Measurements from ENCODE around the gene CRYL1.

The CRYL1 gene

DNA sequence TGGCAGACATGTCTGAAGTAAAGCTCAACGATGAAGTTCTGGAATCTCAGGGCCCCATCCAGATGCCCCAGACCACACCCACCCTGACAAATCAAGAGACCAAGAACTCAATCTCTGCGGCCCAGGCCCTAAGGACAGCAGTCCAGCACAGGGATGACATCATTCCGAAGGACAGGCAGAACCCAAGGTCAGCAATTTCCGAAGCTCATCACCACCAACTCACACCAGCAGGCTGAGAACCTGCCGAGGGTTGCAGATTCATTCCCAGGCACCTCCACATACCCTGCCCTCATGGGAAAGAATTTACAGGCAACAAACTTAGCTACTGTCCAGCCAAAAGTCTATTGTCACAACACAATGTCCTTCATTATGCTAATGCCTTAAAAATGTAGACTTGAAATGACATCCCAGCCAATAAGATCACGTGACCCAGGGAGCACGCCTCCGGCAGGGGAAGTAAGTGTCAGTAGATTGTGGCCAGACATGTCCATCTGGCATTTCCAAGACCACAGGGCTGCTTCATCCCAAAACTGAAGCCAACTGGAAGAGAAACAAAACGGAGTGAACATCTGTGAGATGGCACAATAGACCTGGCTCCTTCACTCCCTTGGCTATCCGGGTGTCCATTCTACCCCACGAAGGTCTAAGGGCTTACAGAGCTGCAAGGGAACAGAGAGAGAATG, 98.8 kb downstream of the CRYL1 start:
- 78 to 82% methylated on average over 11 of the region's 11 CpGs for WGBS, 2 experiments
- H3K27ac ChIP-seq (ENCODE audit: insufficient read depth, low read depth, low read length, poor library complexity, severe bottlenecking) = no peak overlapping the region
- no peaks in the 10 kb centered on the region for H3K9me3 ChIP-seq (ENCODE audit: control insufficient read depth, low read length)
- peaks cover 21% of the 10 kb centered on the region for H3K4me1 ChIP-seq (ENCODE audit: control insufficient read depth, insufficient read depth, low read length)
- H3K27me3 ChIP-seq (ENCODE audit: control insufficient read depth, insufficient read depth, low read length, poor library complexity, severe bottlenecking) = no peaks in the 10 kb centered on the region
- no peak overlapping the region for H3K4me3 ChIP-seq (ENCODE audit: insufficient read depth, low read depth, low read length)
- H3K36me3 ChIP-seq (ENCODE audit: control insufficient read depth, insufficient read depth, low read length) = no peaks in the 10 kb centered on the region

DNA sequence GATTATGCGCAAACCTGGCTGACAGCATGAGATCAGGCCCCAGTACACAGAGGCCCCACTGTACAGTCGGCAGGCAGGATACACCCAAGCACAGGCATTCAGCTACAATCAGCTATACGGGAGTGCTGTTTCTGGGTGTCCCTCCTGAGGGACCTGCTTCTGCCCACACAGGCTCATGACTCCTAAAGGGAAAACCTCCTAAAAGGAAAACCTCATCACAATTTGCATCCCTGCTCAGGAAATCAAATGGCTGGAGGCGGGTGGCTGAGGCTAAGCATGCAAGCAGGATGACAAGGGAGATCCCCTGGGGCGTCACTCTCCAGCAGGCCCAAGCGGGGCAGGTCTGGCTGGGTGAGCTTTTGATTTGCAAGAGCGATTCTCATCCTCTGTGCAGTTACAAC, 99.8 kb downstream of the CRYL1 start:
- H3K4me1 ChIP-seq (ENCODE audit: control insufficient read depth, insufficient read depth, low read length) = peaks cover 21% of the 10 kb centered on the region
- H3K27me3 ChIP-seq (ENCODE audit: control insufficient read depth, insufficient read depth, low read length, poor library complexity, severe bottlenecking) = no peaks in the 10 kb centered on the region
- no peak overlapping the region for H3K4me3 ChIP-seq (ENCODE audit: insufficient read depth, low read depth, low read length)
- H3K36me3 ChIP-seq (ENCODE audit: control insufficient read depth, insufficient read depth, low read length) = no peaks in the 10 kb centered on the region
- 73 to 76% methylated on average over 6 of the region's 7 CpGs for WGBS, 2 experiments
- H3K9me3 ChIP-seq (ENCODE audit: control insufficient read depth, low read length) = no peaks in the 10 kb centered on the region
- no peak overlapping the region for H3K27ac ChIP-seq (ENCODE audit: insufficient read depth, low read depth, low read length, poor library complexity, severe bottlenecking)

DNA sequence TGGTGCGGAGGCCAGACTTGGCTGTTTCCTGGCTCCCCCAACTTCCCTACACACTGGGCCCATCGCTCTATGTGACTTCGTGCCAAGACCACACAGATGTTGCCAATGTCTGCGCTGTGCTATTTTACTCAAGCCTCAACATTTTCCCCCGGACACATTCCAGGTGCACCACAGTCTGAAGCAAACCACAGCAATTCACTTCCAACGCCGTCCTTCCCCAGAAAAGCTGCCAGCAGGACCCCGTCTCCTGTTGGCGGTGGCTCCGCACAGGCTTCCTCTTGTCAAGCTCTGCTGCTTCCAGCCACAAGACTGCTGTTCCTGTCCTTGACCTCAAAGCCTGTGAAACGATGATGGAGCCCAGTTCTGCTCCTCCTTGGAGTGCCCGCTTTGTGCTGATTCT, 100.7 kb downstream of the CRYL1 start:
- H3K36me3 ChIP-seq (ENCODE audit: control insufficient read depth, insufficient read depth, low read length) = no peaks in the 10 kb centered on the region
- H3K9me3 ChIP-seq (ENCODE audit: control insufficient read depth, low read length) = no peaks in the 10 kb centered on the region
- H3K27ac ChIP-seq (ENCODE audit: insufficient read depth, low read depth, low read length, poor library complexity, severe bottlenecking) = no peak overlapping the region
- WGBS, 2 experiments = 93% methylated on average over 12 of the region's 12 CpGs
- peaks cover 21% of the 10 kb centered on the region for H3K4me1 ChIP-seq (ENCODE audit: control insufficient read depth, insufficient read depth, low read length)
- no peak overlapping the region for H3K4me3 ChIP-seq (ENCODE audit: insufficient read depth, low read depth, low read length)
- H3K27me3 ChIP-seq (ENCODE audit: control insufficient read depth, insufficient read depth, low read length, poor library complexity, severe bottlenecking) = no peaks in the 10 kb centered on the region

DNA sequence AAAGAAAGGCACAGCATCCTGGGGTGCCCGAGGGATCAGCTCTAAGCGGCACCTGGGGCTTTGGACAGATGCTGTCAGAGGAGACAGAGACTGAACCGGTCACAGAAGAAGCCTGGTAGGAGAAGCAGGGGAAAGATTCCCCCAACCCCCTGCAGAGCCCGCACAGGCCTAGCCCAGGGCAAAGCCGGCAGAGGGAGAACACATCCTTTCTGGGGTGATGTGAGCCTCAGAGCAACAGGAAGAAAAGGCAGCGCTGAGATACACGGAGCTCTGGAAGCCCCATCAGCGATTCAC, 101.2 kb downstream of the CRYL1 start:
- Histone ChIP-seq H3K27me3 (ENCODE audit: control insufficient read depth, insufficient read depth, low read length, poor library complexity, severe bottlenecking) (no peaks in the 10 kb centered on the region), H3K4me3 (ENCODE audit: insufficient read depth, low read depth, low read length) (no peak overlapping the region), H3K4me1 (ENCODE audit: control insufficient read depth, insufficient read depth, low read length) (peaks cover 21% of the 10 kb centered on the region), H3K36me3 (ENCODE audit: control insufficient read depth, insufficient read depth, low read length) (no peaks in the 10 kb centered on the region), H3K9me3 (ENCODE audit: control insufficient read depth, low read length) (no peaks in the 10 kb centered on the region), H3K27ac (ENCODE audit: insufficient read depth, low read depth, low read length, poor library complexity, severe bottlenecking) (no peak overlapping the region)
- 61 to 62% methylated on average over 8 of the region's 8 CpGs for WGBS, 2 experiments

DNA sequence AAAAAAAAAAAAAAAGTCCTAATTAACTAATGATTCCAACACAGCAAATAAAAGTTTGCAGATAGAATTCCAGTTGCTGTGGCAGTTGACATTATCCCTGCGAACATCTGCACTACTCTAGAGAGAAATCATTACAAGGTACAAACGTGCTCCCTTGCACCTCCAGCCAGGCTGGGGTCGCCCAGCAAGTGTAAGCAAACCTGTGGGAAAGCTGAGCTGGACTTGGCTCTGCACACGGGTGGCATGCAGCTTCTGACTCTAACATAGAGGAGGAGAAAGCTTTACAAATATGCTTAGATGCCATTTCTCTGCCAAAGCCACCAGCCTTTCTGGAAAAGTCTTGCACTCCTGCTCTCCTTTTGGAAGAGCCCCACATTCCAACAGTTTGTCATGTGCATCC, 103.3 kb downstream of the CRYL1 start:
- H3K4me3 ChIP-seq (ENCODE audit: insufficient read depth, low read depth, low read length) = no peak overlapping the region
- no peaks in the 10 kb centered on the region for H3K9me3 ChIP-seq (ENCODE audit: control insufficient read depth, low read length)
- no peak overlapping the region for H3K27ac ChIP-seq (ENCODE audit: insufficient read depth, low read depth, low read length, poor library complexity, severe bottlenecking)
- no peaks in the 10 kb centered on the region for H3K36me3 ChIP-seq (ENCODE audit: control insufficient read depth, insufficient read depth, low read length)
- H3K27me3 ChIP-seq (ENCODE audit: control insufficient read depth, insufficient read depth, low read length, poor library complexity, severe bottlenecking) = no peaks in the 10 kb centered on the region
- WGBS, 2 experiments = 70 to 71% methylated on average over 4 of the region's 4 CpGs
- peaks cover 19% of the 10 kb centered on the region for H3K4me1 ChIP-seq (ENCODE audit: control insufficient read depth, insufficient read depth, low read length)

DNA sequence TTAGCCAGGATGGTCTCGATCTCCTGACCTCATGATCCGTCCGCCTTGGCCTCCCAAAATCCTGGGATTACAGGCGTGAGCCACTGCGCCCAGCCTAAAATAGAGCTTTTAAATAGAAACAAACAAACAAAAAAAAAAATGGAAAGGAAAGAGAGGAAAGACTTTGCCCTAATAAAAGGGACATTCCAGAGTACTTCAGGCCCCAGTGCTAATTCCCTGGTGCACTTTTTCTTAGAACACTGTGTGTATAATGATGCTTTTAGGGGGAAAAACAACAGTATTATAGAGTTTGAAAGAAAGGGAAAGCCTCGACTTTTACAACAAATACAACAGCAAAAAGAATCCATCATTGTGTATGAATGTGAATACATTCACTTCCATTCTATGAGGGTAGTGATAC, 104.7 kb downstream of the CRYL1 start:
- 91 to 95% methylated on average over 5 of the region's 6 CpGs for WGBS, 2 experiments
- H3K27me3 ChIP-seq (ENCODE audit: control insufficient read depth, insufficient read depth, low read length, poor library complexity, severe bottlenecking) = no peaks in the 10 kb centered on the region
- H3K27ac ChIP-seq (ENCODE audit: insufficient read depth, low read depth, low read length, poor library complexity, severe bottlenecking) = no peak overlapping the region
- H3K4me3 ChIP-seq (ENCODE audit: insufficient read depth, low read depth, low read length) = no peak overlapping the region
- H3K9me3 ChIP-seq (ENCODE audit: control insufficient read depth, low read length) = no peaks in the 10 kb centered on the region
- H3K4me1 ChIP-seq (ENCODE audit: control insufficient read depth, insufficient read depth, low read length) = peaks cover 12% of the 10 kb centered on the region
- no peaks in the 10 kb centered on the region for H3K36me3 ChIP-seq (ENCODE audit: control insufficient read depth, insufficient read depth, low read length)

DNA sequence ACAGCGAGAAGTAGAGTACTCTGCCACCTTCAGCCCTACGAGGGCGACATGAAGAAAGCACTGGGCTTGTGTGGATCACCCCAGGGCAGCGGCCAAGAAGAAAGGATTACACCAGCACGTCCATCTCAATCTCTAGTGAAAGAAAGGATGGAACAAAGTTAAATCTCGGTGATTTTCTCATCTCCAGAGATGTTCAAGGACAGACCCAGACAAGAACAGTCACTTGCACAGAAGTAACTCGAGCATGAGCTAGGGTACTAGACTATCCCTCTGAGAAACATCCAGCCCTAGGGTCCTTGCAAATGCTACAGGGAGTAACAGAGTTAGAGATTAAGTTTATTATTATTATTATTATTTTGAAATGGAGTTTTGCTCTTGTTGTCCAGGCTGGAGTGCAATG, 106.7 kb downstream of the CRYL1 start:
- H3K4me3 ChIP-seq (ENCODE audit: insufficient read depth, low read depth, low read length) = no peak overlapping the region
- 94% methylated on average over 7 of the region's 7 CpGs for WGBS, 2 experiments

DNA sequence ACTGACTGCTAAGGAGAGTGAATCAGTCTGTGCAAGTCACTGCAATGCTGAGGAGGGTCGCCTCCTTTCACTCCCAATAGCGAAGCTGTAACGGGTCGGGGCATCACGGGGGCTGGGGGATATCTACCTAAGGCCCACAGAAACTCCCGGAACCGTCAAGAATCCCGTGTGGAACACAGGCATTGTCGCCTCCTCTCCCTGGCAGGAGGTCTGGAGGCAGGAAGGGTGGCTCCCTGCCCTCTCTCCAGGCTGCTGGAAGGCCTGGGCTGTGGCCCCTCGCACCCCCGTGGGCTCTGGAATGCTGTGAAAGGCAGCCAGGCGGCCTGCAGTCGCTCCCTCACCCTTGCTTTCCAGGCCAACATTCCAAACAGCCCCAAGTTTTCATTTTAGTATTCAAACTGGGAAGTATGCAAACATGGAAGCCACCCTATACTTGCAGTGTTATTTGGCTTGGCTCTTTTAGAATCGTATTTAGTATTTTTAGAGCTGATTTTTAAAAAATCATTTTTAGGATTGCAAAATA, 109.4 kb downstream of the CRYL1 start:
- no peak overlapping the region for H3K4me3 ChIP-seq (ENCODE audit: insufficient read depth, low read depth, low read length)

More for the DNA sequence above, 106.7 kb downstream of the CRYL1 start:
- no peak overlapping the region for H3K27ac ChIP-seq (ENCODE audit: insufficient read depth, low read depth, low read length, poor library complexity, severe bottlenecking)
- peaks cover under 1% of the 10 kb centered on the region for H3K4me1 ChIP-seq (ENCODE audit: control insufficient read depth, insufficient read depth, low read length)
- H3K36me3 ChIP-seq (ENCODE audit: control insufficient read depth, insufficient read depth, low read length) = no peaks in the 10 kb centered on the region
- H3K27me3 ChIP-seq (ENCODE audit: control insufficient read depth, insufficient read depth, low read length, poor library complexity, severe bottlenecking) = no peaks in the 10 kb centered on the region
- no peaks in the 10 kb centered on the region for H3K9me3 ChIP-seq (ENCODE audit: control insufficient read depth, low read length)

DNA sequence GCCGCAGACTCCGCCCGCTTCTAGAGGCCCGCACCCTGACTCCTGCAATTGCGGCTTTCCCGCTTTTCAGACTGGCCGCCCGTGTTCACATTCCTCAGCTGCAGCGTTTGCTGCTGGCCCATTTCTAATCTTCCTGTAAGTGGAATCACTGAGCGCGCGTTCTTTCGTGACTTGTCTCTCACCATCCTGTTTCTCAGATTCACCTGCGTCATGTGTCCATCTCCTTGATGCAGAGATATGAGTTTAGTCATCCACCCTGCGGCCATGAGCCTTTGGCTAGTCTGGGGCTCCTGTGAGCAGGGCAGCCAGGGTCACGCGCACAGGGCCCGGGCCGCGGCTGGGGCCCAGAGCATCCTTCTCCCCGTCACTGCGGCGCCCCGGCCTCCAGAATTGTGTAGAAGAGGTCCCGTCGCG, 110.0 kb downstream of the CRYL1 start:
- no peak overlapping the region for H3K27ac ChIP-seq (ENCODE audit: insufficient read depth, low read depth, low read length, poor library complexity, severe bottlenecking)
- no peak overlapping the region for H3K4me3 ChIP-seq (ENCODE audit: insufficient read depth, low read depth, low read length)
- H3K4me1 ChIP-seq (ENCODE audit: control insufficient read depth, insufficient read depth, low read length) = no peaks in the 10 kb centered on the region
- no peaks in the 10 kb centered on the region for H3K36me3 ChIP-seq (ENCODE audit: control insufficient read depth, insufficient read depth, low read length)
- no peaks in the 10 kb centered on the region for H3K27me3 ChIP-seq (ENCODE audit: control insufficient read depth, insufficient read depth, low read length, poor library complexity, severe bottlenecking)
- H3K9me3 ChIP-seq (ENCODE audit: control insufficient read depth, low read length) = no peaks in the 10 kb centered on the region
- 94 to 97% methylated on average over 27 of the region's 27 CpGs for WGBS, 2 experiments

More for the DNA sequence above, 109.4 kb downstream of the CRYL1 start:
- WGBS, 2 experiments = 91 to 92% methylated on average over 14 of the region's 14 CpGs
- no peaks in the 10 kb centered on the region for H3K36me3 ChIP-seq (ENCODE audit: control insufficient read depth, insufficient read depth, low read length)
- H3K27ac ChIP-seq (ENCODE audit: insufficient read depth, low read depth, low read length, poor library complexity, severe bottlenecking) = no peak overlapping the region
- no peaks in the 10 kb centered on the region for H3K4me1 ChIP-seq (ENCODE audit: control insufficient read depth, insufficient read depth, low read length)
- H3K9me3 ChIP-seq (ENCODE audit: control insufficient read depth, low read length) = no peaks in the 10 kb centered on the region
- H3K27me3 ChIP-seq (ENCODE audit: control insufficient read depth, insufficient read depth, low read length, poor library complexity, severe bottlenecking) = no peaks in the 10 kb centered on the region

DNA sequence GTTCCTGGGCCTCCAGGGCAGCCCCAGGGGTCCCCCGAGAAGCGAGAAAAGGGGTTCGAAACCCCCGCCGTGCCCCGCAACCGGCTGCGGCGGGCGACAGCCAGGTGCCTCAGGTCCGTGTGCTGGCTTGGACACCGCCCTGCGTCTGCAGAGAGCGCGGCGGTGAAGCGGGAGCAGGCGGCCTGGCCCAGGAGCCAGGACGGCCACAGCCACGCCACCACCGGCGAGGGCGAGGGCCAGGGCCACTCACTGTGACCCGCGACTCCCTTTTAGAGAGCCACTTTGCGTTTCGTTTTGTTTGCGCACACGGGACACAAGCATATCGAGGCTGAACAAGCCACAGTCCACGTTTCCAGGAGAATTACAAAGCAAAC, 110.4 kb downstream of the CRYL1 start:
- no peaks in the 10 kb centered on the region for H3K36me3 ChIP-seq (ENCODE audit: control insufficient read depth, insufficient read depth, low read length)
- H3K27me3 ChIP-seq (ENCODE audit: control insufficient read depth, insufficient read depth, low read length, poor library complexity, severe bottlenecking) = no peaks in the 10 kb centered on the region
- no peak overlapping the region for H3K27ac ChIP-seq (ENCODE audit: insufficient read depth, low read depth, low read length, poor library complexity, severe bottlenecking)
- H3K4me1 ChIP-seq (ENCODE audit: control insufficient read depth, insufficient read depth, low read length) = no peaks in the 10 kb centered on the region
- no peak overlapping the region for H3K4me3 ChIP-seq (ENCODE audit: insufficient read depth, low read depth, low read length)
- no peaks in the 10 kb centered on the region for H3K9me3 ChIP-seq (ENCODE audit: control insufficient read depth, low read length)
- 95 to 97% methylated on average over 31 of the region's 31 CpGs for WGBS, 2 experiments

Measured in ectodermal cell (in vitro differentiated cells).